ENCODE data around the gene MLLT11.

MLLT11 gene

GRCh38 chr1:151060007-151060656, at the start of gene MLLT11:
Gene MLLT11, plus strand, starts transcription at chr1:151060397. Its CDS starts 6,828 bp downstream, at chr1:151067225.
- DNase-seq (ENCODE audit: low spot score), result no peak

GRCh38 chr1:151011154-151011850, 48.9 kb upstream of the MLLT11 start:
- DNase-seq (ENCODE audit: low spot score), result no peak

- DNase-seq (ENCODE audit: low spot score), result no peak
Observed at GRCh38 chr1:151012684-151013471, 47.3 kb upstream of the MLLT11 start.

GRCh38 chr1:151013518-151013917, 46.7 kb upstream of the MLLT11 start:
- no peak for DNase-seq (ENCODE audit: low spot score)

- peak; percentile 50 for DNase-seq (ENCODE audit: low spot score)
Observed at GRCh38 chr1:151024540-151025146, 35.6 kb upstream of the MLLT11 start.

- no peak for DNase-seq (ENCODE audit: low spot score)
Observed at GRCh38 chr1:151026460-151026859, 33.7 kb upstream of the MLLT11 start.

- DNase-seq (ENCODE audit: low spot score), result no peak
Observed at GRCh38 chr1:151032164-151032563, 28.0 kb upstream of the MLLT11 start.

- no peak for DNase-seq (ENCODE audit: low spot score)
Observed at GRCh38 chr1:151035167-151035566, 25.0 kb upstream of the MLLT11 start.

GRCh38 chr1:151036356-151036755, 23.8 kb upstream of the MLLT11 start, which contains the start of gene BNIPL:
Gene BNIPL, plus strand, starts transcription at chr1:151036586. Its CDS starts 140 bp downstream, at chr1:151036726.
- no peak for DNase-seq (ENCODE audit: low spot score)

GRCh38 chr1:151037032-151037431, 23.2 kb upstream of the MLLT11 start:
- DNase-seq (ENCODE audit: low spot score), result no peak

- DNase-seq (ENCODE audit: low spot score), result no peak
Observed at GRCh38 chr1:151039521-151039920, 20.7 kb upstream of the MLLT11 start.

- DNase-seq (ENCODE audit: low spot score), result no peak
Observed at GRCh38 chr1:151043163-151043562, 17.0 kb upstream of the MLLT11 start.

- peak; percentile 75 for DNase-seq (ENCODE audit: low spot score)
Observed at GRCh38 chr1:151047591-151047924, 12.6 kb upstream of the MLLT11 start, which contains the start of gene C1orf56. Gene C1orf56, plus strand, starts transcription at chr1:151047751. Its CDS starts 97 bp downstream, at chr1:151047848.

- peak; percentile 85 for DNase-seq (ENCODE audit: low spot score)
Observed at GRCh38 chr1:151047925-151048644, 12.1 kb upstream of the MLLT11 start.

GRCh38 chr1:151048645-151049032, 11.6 kb upstream of the MLLT11 start:
- no peak for DNase-seq (ENCODE audit: low spot score)

GRCh38 chr1:151049458-151049857, 10.7 kb upstream of the MLLT11 start:
- no peak for DNase-seq (ENCODE audit: low spot score)

- DNase-seq (ENCODE audit: low spot score), result no peak
Observed at GRCh38 chr1:151050051-151050688, 10.0 kb upstream of the MLLT11 start.

GRCh38 chr1:151051356-151052009, 8.7 kb upstream of the MLLT11 start:
- DNase-seq (ENCODE audit: low spot score), result no peak

- DNase-seq (ENCODE audit: low spot score), result no peak
Observed at GRCh38 chr1:151054971-151055547, 5.1 kb upstream of the MLLT11 start.

- no peak for DNase-seq (ENCODE audit: low spot score)
Observed at GRCh38 chr1:151055581-151055980, 4.6 kb upstream of the MLLT11 start.

All from RKO (cell line).